Muscle of leg (tissue), 11 donors: Measurements from ENCODE around the gene ISLR. TPM values are rescaled to one million over a fixed set of nuclear protein-coding genes. Genes with fewer than 3 reads are reported as not detected.

ENCODE experiments used
- DNase-seq: peaks from one replicate; pipeline ENCODE4 v3.0.0; 2013
- H3K27ac ChIP-seq: one replicate; pipeline ENCODE4 v1.5.1; 2013; ENCODE audit warnings: mild to moderate bottlenecking, low read length, control low read depth
- H3K27me3 ChIP-seq: one replicate; pipeline ENCODE4 v1.6.1; 2013; ENCODE audit warnings: low read length; ENCODE audit not compliant: control insufficient read depth, insufficient read depth
- H3K36me3 ChIP-seq: one replicate; pipeline ENCODE4 v1.6.1; 2013; ENCODE audit warnings: low read length; ENCODE audit not compliant: control insufficient read depth, insufficient read depth
- H3K4me1 ChIP-seq: one replicate; pipeline ENCODE4 v1.6.1; 2013; ENCODE audit warnings: low read length; ENCODE audit not compliant: control insufficient read depth, insufficient read depth
- H3K4me3 ChIP-seq: one replicate; pipeline ENCODE4 v1.5.1; 2013; ENCODE audit warnings: low read length, control low read depth
- H3K9me3 ChIP-seq: replicated peaks from 2 replicates; pipeline ENCODE4 v1.6.1; 2013; ENCODE audit warnings: low read depth, low read length; ENCODE audit not compliant: control insufficient read depth
- WGBS: methylation state at CpG from one replicate; pipeline ENCODE4 v1.1.5; 2013; ENCODE audit warnings: missing lambda C conversion rate; ENCODE audit not compliant: insufficient coverage; 5-methylcytosine and 5-hydroxymethylcytosine counted together
- polyA plus RNA-seq, 8 donors: library from polyadenylated mRNA; unstranded; fragments of 120-200 nt; gene quantifications; one replicate each; pipeline versions ENCODE4 v1.2.1 to v1.2.3, GENCODE V29; 2013; ENCODE audit warnings: inconsistent platforms in 1 of 8, low replicate concordance in 1 of 8; ENCODE audit not compliant: insufficient read length in 8 of 8, insufficient read depth in 1 of 8
- total RNA-seq: library from RNA; stranded (reverse); fragments of 120-200 nt; gene quantifications from one replicate; pipeline ENCODE4 v1.2.4, GENCODE V29; 2013

ISLR gene
- total and polyA plus RNA-seq, 9 donors: 82.3 to 270 (median 195) TPM

DNA sequence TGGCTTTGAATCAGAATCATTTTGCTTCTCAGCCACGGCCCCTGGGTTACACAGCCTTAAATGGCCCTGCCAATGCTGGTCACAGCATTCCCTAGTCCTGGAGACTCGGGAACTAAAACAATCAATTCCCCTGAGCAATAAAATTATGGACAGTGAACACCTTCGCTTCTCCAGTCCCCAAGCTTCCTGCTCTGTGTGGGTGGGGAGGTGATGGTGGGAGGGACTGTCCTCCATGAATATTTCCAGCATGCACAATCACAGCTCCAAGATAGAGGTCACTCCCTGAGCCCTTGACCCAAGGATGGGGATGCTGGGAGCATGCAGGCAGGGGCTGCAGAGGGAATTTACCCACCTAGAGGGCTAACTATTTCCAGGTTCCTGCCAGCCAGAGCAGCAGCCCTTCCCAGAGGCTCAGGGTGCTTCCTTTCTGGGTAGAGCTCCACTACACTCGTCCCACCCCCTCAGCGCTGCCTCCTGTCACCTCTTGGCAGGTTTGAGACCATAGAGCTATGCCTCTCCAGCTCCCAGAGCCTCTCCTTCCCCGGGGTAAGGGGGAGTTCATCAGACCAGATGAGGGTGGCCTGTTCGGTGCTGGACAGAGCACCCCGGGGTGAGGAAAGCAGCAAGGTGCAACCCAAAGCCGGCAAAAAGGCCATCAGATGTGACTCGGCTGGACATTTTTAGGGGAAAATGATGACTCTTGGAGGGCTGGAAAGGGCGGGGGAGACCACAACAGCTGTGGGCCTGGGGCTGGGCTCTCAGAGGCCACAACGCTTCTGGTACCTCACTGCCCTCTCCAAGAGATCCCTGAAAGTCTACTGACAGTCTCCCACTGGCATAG lies 48.1 kb downstream of the ISLR start:
- Histone ChIP-seq H3K4me1 (peaks cover 40% of the 10 kb centered on the region), H3K9me3 (no peaks in the 10 kb centered on the region), H3K27ac (peak overlapping the region; percentile 20), H3K4me3 (no peak overlapping the region), H3K27me3 (peaks cover 6% of the 10 kb centered on the region), H3K36me3 (no peaks in the 10 kb centered on the region)
- 28% methylated on average over 7 of the region's 12 CpGs for WGBS
- DNase-seq: no peak

DNA sequence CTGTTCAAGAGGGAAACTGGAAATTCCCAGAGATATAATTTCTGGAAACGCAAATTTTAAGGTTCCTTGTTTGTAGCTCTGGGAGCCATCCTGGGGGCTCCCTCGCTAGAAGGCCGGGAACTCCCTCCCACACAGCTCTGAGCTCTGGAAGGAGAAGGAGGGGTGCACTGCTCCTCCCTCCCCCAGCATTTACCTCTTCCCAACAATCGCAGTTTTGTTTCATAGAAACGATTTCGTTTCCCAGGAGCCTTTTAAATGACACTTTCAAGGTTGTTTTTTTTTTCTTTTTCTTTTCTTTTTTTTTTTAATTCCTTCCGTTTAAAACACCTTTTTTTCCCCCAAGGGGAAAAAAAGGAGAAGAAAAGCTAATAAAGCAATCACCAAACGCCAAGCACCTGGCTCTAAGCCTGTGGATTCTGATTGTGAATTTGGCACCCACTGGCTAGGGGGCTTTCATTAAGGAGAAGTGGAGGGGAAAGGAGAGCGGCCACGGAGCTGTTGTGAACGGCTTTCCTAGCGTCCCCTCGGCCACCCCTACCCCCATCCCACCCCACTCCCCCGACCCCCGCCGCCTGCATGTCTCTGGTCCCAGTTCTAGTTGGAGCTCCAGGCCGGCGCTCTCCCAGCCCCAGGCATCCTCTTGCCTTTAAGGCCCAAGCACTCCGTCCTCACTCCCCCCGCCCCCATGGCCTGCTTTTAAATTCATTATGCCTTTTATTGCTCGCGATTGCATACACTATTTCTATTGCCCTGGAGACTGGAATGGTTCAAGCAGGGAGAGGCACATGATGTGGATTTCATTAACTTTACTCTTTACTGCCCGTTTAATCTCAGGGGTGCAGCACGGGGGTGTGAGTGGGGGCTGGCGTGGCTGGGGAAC lies 49.0 kb downstream of the ISLR start:
- 27% methylated on average over 2 of the region's 25 CpGs for WGBS
- no peaks in the 10 kb centered on the region for H3K36me3 ChIP-seq
- peak; percentile 67 for DNase-seq
- H3K27me3 ChIP-seq: peaks cover 6% of the 10 kb centered on the region
- H3K27ac ChIP-seq: no peak overlapping the region
- no peaks in the 10 kb centered on the region for H3K9me3 ChIP-seq
- H3K4me1 ChIP-seq: peaks cover 40% of the 10 kb centered on the region
- H3K4me3 ChIP-seq: no peak overlapping the region

GRCh38 chr15:74225928-74226327 lies 52.4 kb downstream of the ISLR start:
- 88% methylated on average over 4 of the region's 5 CpGs for WGBS
- Histone ChIP-seq H3K36me3 (no peaks in the 10 kb centered on the region), H3K4me3 (no peak overlapping the region), H3K4me1 (peaks cover 51% of the 10 kb centered on the region), H3K9me3 (no peaks in the 10 kb centered on the region), H3K27me3 (peaks cover 12% of the 10 kb centered on the region), H3K27ac (no peak overlapping the region)
- DNase-seq: no peak

Other genes with a start within 250 kb of the ISLR start
- gene LOXL1, start 247.2 kb upstream of the ISLR start, total RNA-seq: 20.0 TPM
- gene LOXL1, start 247.2 kb upstream of the ISLR start, polyA plus RNA-seq: 10 to 100 TPM; 24.2 to 48.0 (median 34.8) TPM
- gene STOML1, start 181.4 kb upstream of the ISLR start, total RNA-seq: 40.2 TPM
- gene STOML1, start 181.4 kb upstream of the ISLR start, polyA plus RNA-seq: 10 to 100 TPM; 21.0 to 38.9 (median 32.6) TPM
- gene PML, start 179.0 kb upstream of the ISLR start, total RNA-seq: 15.2 TPM
- 10 to 100 TPM; 21.8 to 47.2 (median 32.6) TPM for gene PML, start 179.0 kb upstream of the ISLR start, polyA plus RNA-seq
- 0.13 TPM for gene GOLGA6A, start 91.2 kb upstream of the ISLR start, total RNA-seq
- gene GOLGA6A, start 91.2 kb upstream of the ISLR start, polyA plus RNA-seq: 1 to 10 TPM in 1 of 8 donors, under 1 TPM in 6, not detected in 1; 0.10 to 1.2 (median 0.31) TPM
- 1.4 TPM for gene ISLR2, start 43.1 kb upstream of the ISLR start, total RNA-seq
- gene ISLR2, start 43.1 kb upstream of the ISLR start, polyA plus RNA-seq: 1 to 10 TPM; 2.9 to 5.8 (median 3.8) TPM
- gene STRA6, start 29.1 kb downstream of the ISLR start, total RNA-seq: 0.40 TPM
- 1 to 10 TPM in 5 of 8 donors, under 1 TPM in 3; 0.57 to 2.0 (median 1.2) TPM for gene STRA6, start 29.1 kb downstream of the ISLR start, polyA plus RNA-seq
- gene CCDC33, start 62.6 kb downstream of the ISLR start, total RNA-seq: 0.04 TPM
- under 1 TPM in 5 of 8 donors, not detected in 3; 0.11 to 0.36 (median 0.30) TPM for gene CCDC33, start 62.6 kb downstream of the ISLR start, polyA plus RNA-seq
- 1.2 TPM for gene CYP11A1, start 193.9 kb downstream of the ISLR start, total RNA-seq
- gene CYP11A1, start 193.9 kb downstream of the ISLR start, polyA plus RNA-seq: 1 to 10 TPM; 1.7 to 3.6 (median 2.4) TPM